K562 (cell line): ENCODE results near the gene CD151. TPM values are rescaled to one million over a fixed set of nuclear protein-coding genes. Genes with fewer than 3 reads are reported as not detected.
A peak's percentile ranks its signal among the peaks of the same experiment; 100 is the strongest.

ENCODE experiments used
- CREB1 ChIP-seq, 2 experiments: sonication (generic) in 1 of 2; formaldehyde crosslinking in 1 of 2; IDR thresholded peaks; 2 replicates each; pipeline versions ENCODE4 v1.6.1 to v1.8.0; 2012 to 2022; ENCODE audit warnings: inconsistent platforms in 1 of 2, mild to moderate bottlenecking in 1 of 2, missing genetic modification reagents in 1 of 2, moderate library complexity in 1 of 2
- CREB5 ChIP-seq: fragments of 250-450 bp; sonication (Bioruptor Pico); IDR thresholded peaks from 2 replicates; pipeline ENCODE4 v1.5.0; 2020; ENCODE audit warnings: mild to moderate bottlenecking
- CREM ChIP-seq: IDR thresholded peaks from 2 replicates; pipeline ENCODE4 v1.6.1; 2014; ENCODE audit warnings: antibody characterized with exemption, low read depth
- E2F6 ChIP-seq, 2 experiments: IDR thresholded peaks; 2 replicates each; pipeline ENCODE4 v1.6.1; 2011; ENCODE audit warnings: borderline replicate concordance in 1 of 2, control low read depth in 1 of 2, low read depth in 1 of 2, low read length in 1 of 2, mild to moderate bottlenecking in 1 of 2, mixed read lengths in 1 of 2, moderate library complexity in 1 of 2; ENCODE audit not compliant: insufficient read depth in 1 of 2, insufficient read length in 1 of 2, poor library complexity in 1 of 2, severe bottlenecking in 1 of 2; ENCODE audit errors: extremely low read depth in 1 of 2
- GATAD2B ChIP-seq: fragments of 450-650 bp; IDR thresholded peaks from 2 replicates; pipeline ENCODE4 v1.6.1; 2017; ENCODE audit warnings: mild to moderate bottlenecking, borderline replicate concordance
- ILF3 ChIP-seq: fragments of 450-650 bp; IDR thresholded peaks from 2 replicates; pipeline ENCODE4 v1.6.1; 2018; ENCODE audit warnings: antibody characterized with exemption, mild to moderate bottlenecking, moderate library complexity, borderline replicate concordance
- IRF1 ChIP-seq: sonication (generic); formaldehyde crosslinking; IDR thresholded peaks from 2 replicates; pipeline ENCODE4 v1.8.0; 2022; ENCODE audit warnings: missing genetic modification reagents, mild to moderate bottlenecking, borderline replicate concordance
- NEUROD1 ChIP-seq: fragments of 150-350 bp; IDR thresholded peaks from 2 replicates; pipeline ENCODE4 v1.6.1; 2014; ENCODE audit warnings: borderline replicate concordance, low read length, low read depth; ENCODE audit not compliant: partially characterized antibody
- NFIC ChIP-seq: fragments of 450-650 bp; IDR thresholded peaks from 2 replicates; pipeline ENCODE4 v1.6.1; 2017; ENCODE audit warnings: mild to moderate bottlenecking, inconsistent platforms
- NFRKB ChIP-seq: fragments of 450-650 bp; IDR thresholded peaks from 2 replicates; pipeline ENCODE4 v1.6.1; 2016; ENCODE audit warnings: low read depth
- NKRF ChIP-seq: fragments of 450-650 bp; IDR thresholded peaks from 2 replicates; pipeline ENCODE4 v1.6.1; 2016; ENCODE audit warnings: borderline replicate concordance
- PKNOX1 ChIP-seq: fragments of 450-650 bp; IDR thresholded peaks from 2 replicates; pipeline ENCODE4 v1.6.1; 2016
- RBM34 ChIP-seq: fragments of 200-400 bp; formaldehyde crosslinking; IDR thresholded peaks from 2 replicates; pipeline ENCODE4 v1.6.1; 2018; ENCODE audit warnings: low read length, borderline replicate concordance; ENCODE audit not compliant: insufficient read depth
- SMARCE1 ChIP-seq: fragments of 450-650 bp; IDR thresholded peaks from 2 replicates; pipeline ENCODE4 v1.7.1; 2016; ENCODE audit warnings: mild to moderate bottlenecking
- XRCC5 ChIP-seq: fragments of 200-400 bp; formaldehyde crosslinking; IDR thresholded peaks from 2 replicates; pipeline ENCODE4 v1.6.1; 2017; ENCODE audit warnings: low read depth, mild to moderate bottlenecking, low read length
- ZBTB12 ChIP-seq: fragments of 250-450 bp; sonication (Bioruptor Pico); IDR thresholded peaks from 2 replicates; pipeline ENCODE4 v1.4.0; 2020
- ZNF449 ChIP-seq: fragments of 250-450 bp; sonication (Bioruptor Pico); IDR thresholded peaks from 2 replicates; pipeline ENCODE4 v1.8.0; 2022; ENCODE audit warnings: moderate library complexity, mild to moderate bottlenecking, inconsistent platforms
- polyA plus RNA-seq, 8 experiments: library from polyadenylated mRNA; depleted of rRNA in 4 of 8; stranded (reverse) in 5 of 8; unstranded in 3 of 8; fragments of >200 nt; fragmentation: Nextera tagmentation in 2 of 8; fragmentation: Illumina TruSeq in 1 of 8; extraction: Ambion mirVana in 2 of 8; extraction: Trizol in 1 of 8; gene quantifications; 2 replicates each; pipeline versions ENCODE4 v1.2.1 to v1.2.3, GENCODE V29; 2011 to 2014; ENCODE audit warnings: inconsistent platforms in 1 of 8, missing spikeins in 1 of 8
- total RNA-seq, 7 experiments: library from RNA; depleted of rRNA in 6 of 7; stranded (reverse); fragments of >200 nt in 6 of 7; fragmentation: Illumina TruSeq in 2 of 7; extraction: Trizol in 2 of 7; gene quantifications; 2 replicates each; pipeline versions ENCODE4 v1.2.1 to v1.2.3, GENCODE V29; 2011 to 2021; ENCODE audit warnings: low replicate concordance in 1 of 7

CD151 gene
- total and polyA plus RNA-seq, 9 of the 15 experiments (the other 6 are each of a cell fraction or from before 2014, with no cell fraction given) = 2.3 to 187 (median 140) TPM

GRCh38 chr11:827146-827896, 5.4 kb upstream of the CD151 start (continued):
- no peak for TF ChIP-seq ZNF449 (CRISPR knock-in tag)
- TF ChIP-seq CREB1 (IDR thresholded peaks at IDR 0.05) = 0 out of 2 replicates have a peak, but pooled peaks have one; percentile 13
- no peak for TF ChIP-seq CREB1 (CRISPR knock-in tag; IDR thresholded peaks at IDR 0.05)
- no peak for TF ChIP-seq CREB5 (CRISPR knock-in tag)
- TF ChIP-seq NKRF = peak; percentile 92
- peak; percentile 89 for TF ChIP-seq GATAD2B
- no peak for TF ChIP-seq ZBTB12 (CRISPR knock-in tag)
- TF ChIP-seq NFRKB = no peak
- TF ChIP-seq RBM34 = no peak
- no peak for TF ChIP-seq NFIC
- TF ChIP-seq ILF3 = no peak
- no peak for TF ChIP-seq IRF1 (CRISPR knock-in tag)
- peak; percentile 41 for TF ChIP-seq NEUROD1
- TF ChIP-seq PKNOX1 = peak; percentile 89
- TF ChIP-seq XRCC5 = no peak
- TF ChIP-seq CREM = peak; percentile 4; the same call in 1 of the 2 replicates
- peak in 1 of 2 experiments; percentile 50 for TF ChIP-seq E2F6 (IDR thresholded peaks at IDR 0.05; ENCODE audit: borderline replicate concordance in 1 of 2, extremely low read depth in 1 of 2, insufficient read depth in 1 of 2, insufficient read length in 1 of 2, low read depth in 1 of 2, low read length in 1 of 2, poor library complexity in 1 of 2, severe bottlenecking in 1 of 2)
- TF ChIP-seq SMARCE1 = peak; percentile 38; the same call in 1 of the 2 replicates
